K562 (cell line): ENCODE data around the gene CNPY2. TPM values are rescaled to one million over a fixed set of nuclear protein-coding genes. Genes with fewer than 3 reads are reported as not detected.

Experiments
- AFF1 ChIP-seq, 2 experiments: fragments of 450-650 bp; IDR thresholded peaks; 2 replicates each; pipeline ENCODE4 v1.6.1; 2018; ENCODE audit warnings: mild to moderate bottlenecking in 2 of 2, low read depth in 1 of 2; ENCODE audit not compliant: partially characterized antibody in 2 of 2
- ARID1B ChIP-seq: fragments of 450-650 bp; IDR thresholded peaks from 2 replicates; pipeline ENCODE4 v1.6.1; 2016; ENCODE audit warnings: antibody characterized with exemption, mild to moderate bottlenecking, inconsistent platforms
- BRF1 ChIP-seq: IDR thresholded peaks from 3 replicates; pipeline ENCODE4 v1.6.1; 2011; ENCODE audit warnings: borderline replicate concordance, mild to moderate bottlenecking; ENCODE audit not compliant: insufficient read length; ENCODE audit errors: extremely low read depth
- DDX20 ChIP-seq: fragments of 450-650 bp; IDR thresholded peaks from 2 replicates; pipeline ENCODE4 v1.6.1; 2016; ENCODE audit warnings: missing genetic modification characterization, low read depth, mild to moderate bottlenecking, missing compliant biosample characterization, moderate library complexity
- HNRNPLL ChIP-seq: fragments of 200-400 bp; formaldehyde crosslinking; IDR thresholded peaks from 2 replicates; pipeline ENCODE4 v1.6.1; 2017; ENCODE audit warnings: low read length, low read depth, mild to moderate bottlenecking; ENCODE audit not compliant: poor library complexity, severe bottlenecking
- LCOR ChIP-seq: sonication (generic); formaldehyde crosslinking; IDR thresholded peaks from 2 replicates; pipeline ENCODE4 v1.8.0; 2022; ENCODE audit warnings: mild to moderate bottlenecking, missing genetic modification reagents
- MEF2D ChIP-seq: conservative IDR thresholded peaks from 2 replicates; pipeline ENCODE4 v1.6.1; 2016; ENCODE audit warnings: low read depth, missing genetic modification characterization, missing compliant biosample characterization
- PML ChIP-seq: IDR thresholded peaks from 2 replicates; pipeline ENCODE4 v1.6.1; 2012; ENCODE audit warnings: low read length, inconsistent platforms
- POLR2A ChIP-seq: fragments of 450-650 bp; conservative IDR thresholded peaks from 2 replicates; pipeline ENCODE4 v1.6.1; 2016
- REST ChIP-seq, 2 experiments: fragments of 450-650 bp; formaldehyde crosslinking in 1 of 2; IDR thresholded peaks; 2 replicates each; pipeline versions ENCODE4 v1.4.0 to v1.6.1; 2014 to 2020; ENCODE audit warnings: mild to moderate bottlenecking in 2 of 2, borderline replicate concordance in 1 of 2, low read depth in 1 of 2
- RFX1 ChIP-seq: fragments of 450-650 bp; IDR thresholded peaks from 2 replicates; pipeline ENCODE4 v1.6.1; 2016; ENCODE audit warnings: mild to moderate bottlenecking, moderate library complexity
- TAF7 ChIP-seq: fragments of 450-650 bp; IDR thresholded peaks from 2 replicates; pipeline ENCODE4 v1.6.1; 2016; ENCODE audit warnings: missing genetic modification characterization, missing compliant biosample characterization
- XRCC5 ChIP-seq: fragments of 200-400 bp; formaldehyde crosslinking; IDR thresholded peaks from 2 replicates; pipeline ENCODE4 v1.6.1; 2017; ENCODE audit warnings: low read depth, mild to moderate bottlenecking, low read length
- ZBTB7A ChIP-seq: IDR thresholded peaks from 2 replicates; pipeline ENCODE4 v1.6.1; 2011; ENCODE audit warnings: low read depth, mild to moderate bottlenecking, low read length, moderate library complexity, borderline replicate concordance; ENCODE audit not compliant: control insufficient read depth
- polyA plus RNA-seq, 8 experiments: library from polyadenylated mRNA; depleted of rRNA in 4 of 8; stranded (reverse) in 5 of 8; unstranded in 3 of 8; fragments of >200 nt; fragmentation: Nextera tagmentation in 2 of 8; fragmentation: Illumina TruSeq in 1 of 8; extraction: Ambion mirVana in 2 of 8; extraction: Trizol in 1 of 8; gene quantifications; 2 replicates each; pipeline versions ENCODE4 v1.2.1 to v1.2.3, GENCODE V29; 2011 to 2014; ENCODE audit warnings: inconsistent platforms in 1 of 8, missing spikeins in 1 of 8
- total RNA-seq, 7 experiments: library from RNA; depleted of rRNA in 6 of 7; stranded (reverse); fragments of >200 nt in 6 of 7; fragmentation: Illumina TruSeq in 2 of 7; extraction: Trizol in 2 of 7; gene quantifications; 2 replicates each; pipeline versions ENCODE4 v1.2.1 to v1.2.3, GENCODE V29; 2011 to 2021; ENCODE audit warnings: low replicate concordance in 1 of 7

CNPY2 gene
- total and polyA plus RNA-seq, 9 of the 15 experiments (the other 6 are each of a cell fraction or from before 2014, with no cell fraction given): 33.8 to 190 (median 138) TPM

- TF ChIP-seq ARID1B: peak; percentile 30; the same call in 1 of the 2 replicates
- peak; percentile 54; the same call in 1 of the 2 replicates for TF ChIP-seq TAF7 (tag)
- TF ChIP-seq REST (IDR thresholded peaks at IDR 0.05; ENCODE audit: borderline replicate concordance): peak; percentile 46
- no peak for TF ChIP-seq REST (CRISPR knock-in tag; IDR thresholded peaks at IDR 0.05; ENCODE audit: low read depth)
- TF ChIP-seq LCOR (CRISPR knock-in tag): peak; percentile 75; the same call in 1 of the 2 replicates
- no peak for TF ChIP-seq MEF2D
- TF ChIP-seq HNRNPLL: peak; percentile 80
- peak; percentile 81; the same call in 1 of the 2 replicates for TF ChIP-seq ZBTB7A
- peak; percentile 51 to 60 for TF ChIP-seq AFF1 (IDR thresholded peaks at IDR 0.05; ENCODE audit: low read depth in 1 of 2, partially characterized antibody in 2 of 2)
- no peak for TF ChIP-seq DDX20
- TF ChIP-seq POLR2A: peak; percentile 82
- TF ChIP-seq BRF1: no peak
- TF ChIP-seq XRCC5: peak; percentile 81
- no peak; the same call in 1 of the 2 replicates for TF ChIP-seq PML
- peak; percentile 42; the same call in 1 of the 2 replicates for TF ChIP-seq RFX1
Measured at GRCh38 chr12:56359851-56360767, 44.3 kb upstream of the CNPY2 start, which contains the start of gene STAT2 (continued).
